Ramos (cell line): ENCODE data around the gene ARHGAP44.
"Not testable (repeated sequence)": the region's sequence is repeated elsewhere in the genome, so short reads cannot be mapped to it uniquely, and the experiment has no call there.

Experiments
- in situ Hi-C: fragments of 300-500 bp; cut with MboI; formaldehyde crosslinking; loops from one replicate; pipeline ENCODE4 v1.14.3; 2022; ENCODE audit warnings: low sequenced_read_pairs; ENCODE audit not compliant: unreplicated experiment

Gene ARHGAP44

GRCh38 chr17:12813664-12814063 is 24.4 kb downstream of the ARHGAP44 start:
- in situ Hi-C loops: no loop called here

DNA sequence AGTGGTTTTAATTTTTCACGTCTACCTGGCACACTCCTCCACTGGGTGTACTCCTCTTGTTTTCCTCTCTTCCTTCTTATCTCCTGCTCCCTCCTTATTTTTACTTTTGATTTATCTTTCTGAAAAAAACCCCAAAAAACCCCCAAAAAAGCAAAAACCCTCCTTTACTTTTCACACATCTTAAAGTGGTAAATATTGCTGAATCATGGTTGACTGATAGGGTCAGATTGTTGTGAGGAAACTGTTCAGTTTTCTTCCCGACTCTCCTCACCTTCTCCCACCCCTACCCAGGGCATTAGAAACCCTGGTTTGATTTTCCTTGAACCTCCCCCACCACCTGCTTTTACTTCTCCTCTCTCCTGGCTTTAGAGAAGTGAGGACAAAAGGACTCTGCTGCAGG is 25.4 kb downstream of the ARHGAP44 start:
- in situ Hi-C loops: no loop called here

- in situ Hi-C loops: no loop called here
Observed at GRCh38 chr17:12815642-12816141, 26.4 kb downstream of the ARHGAP44 start.

- in situ Hi-C loops: no loop called here
Observed at GRCh38 chr17:12821376-12821940, 32.2 kb downstream of the ARHGAP44 start.

- in situ Hi-C loops: no loop called here
Observed at GRCh38 chr17:12826431-12826830, 37.1 kb downstream of the ARHGAP44 start.

DNA sequence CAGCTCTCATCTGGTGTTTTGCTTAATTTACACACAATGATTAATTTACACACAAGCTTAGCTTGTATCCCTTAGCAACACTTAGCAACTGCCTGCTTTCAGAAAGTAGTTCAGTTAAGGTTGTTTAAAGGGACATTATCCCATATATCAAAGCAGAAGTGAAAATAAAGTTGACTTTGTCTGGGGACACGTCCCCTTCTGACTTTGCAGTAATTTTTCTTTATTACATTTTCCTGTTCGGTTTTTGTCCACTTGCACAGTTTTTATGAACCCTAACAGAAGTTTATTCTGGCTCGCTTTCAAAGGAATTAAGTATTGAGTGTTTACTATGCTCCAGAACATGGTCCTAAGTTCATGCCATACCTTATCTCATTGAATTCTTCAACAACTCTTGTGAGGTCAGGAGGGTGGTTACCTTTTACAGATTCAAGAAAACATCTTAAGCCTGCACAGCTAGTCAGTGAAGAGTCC is 41.5 kb downstream of the ARHGAP44 start:
- in situ Hi-C loops: no loop called here

DNA sequence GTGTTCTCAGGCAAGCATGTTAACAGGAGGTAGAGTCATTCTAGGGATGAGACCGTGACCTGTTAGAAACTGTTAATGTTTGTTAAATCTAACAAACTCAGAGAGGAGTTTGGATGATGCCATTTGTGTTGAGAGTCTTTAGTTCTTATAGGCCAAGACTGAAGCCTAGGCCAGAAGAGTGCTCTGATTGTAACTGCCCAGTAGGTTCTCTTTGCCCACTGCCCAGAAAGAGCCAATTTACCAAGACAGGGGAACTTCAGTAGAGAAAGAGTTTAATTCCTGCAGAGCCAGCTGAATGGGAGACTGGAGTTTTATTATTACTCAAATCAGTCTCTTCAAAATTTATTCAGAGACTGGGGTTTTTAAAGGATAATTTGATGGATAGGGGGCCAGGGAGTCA is 42.5 kb downstream of the ARHGAP44 start:
- in situ Hi-C loops: no loop called here

DNA sequence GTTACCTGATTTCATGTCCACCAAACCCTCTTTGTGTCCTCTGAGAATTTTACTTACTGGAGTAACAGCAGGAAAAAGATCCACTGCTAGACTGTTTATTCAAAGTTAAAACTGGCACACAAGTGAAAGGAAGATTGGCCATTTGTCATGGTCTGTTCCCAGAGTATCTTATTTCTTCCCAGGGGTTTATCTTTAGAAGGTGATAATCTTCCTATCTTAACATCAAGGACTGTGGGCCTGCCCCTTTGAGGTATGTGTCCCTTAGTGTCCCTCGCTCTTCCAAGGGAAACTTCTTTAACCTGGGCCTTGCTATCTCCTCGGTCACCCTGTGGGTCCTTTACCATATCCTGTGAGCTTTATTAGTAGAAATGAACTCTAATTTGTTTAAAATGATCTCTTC is 49.7 kb downstream of the ARHGAP44 start:
- in situ Hi-C loops: no loop called here

- in situ Hi-C loops: no loop called here
Observed at GRCh38 chr17:12842936-12843335, 53.6 kb downstream of the ARHGAP44 start.

DNA sequence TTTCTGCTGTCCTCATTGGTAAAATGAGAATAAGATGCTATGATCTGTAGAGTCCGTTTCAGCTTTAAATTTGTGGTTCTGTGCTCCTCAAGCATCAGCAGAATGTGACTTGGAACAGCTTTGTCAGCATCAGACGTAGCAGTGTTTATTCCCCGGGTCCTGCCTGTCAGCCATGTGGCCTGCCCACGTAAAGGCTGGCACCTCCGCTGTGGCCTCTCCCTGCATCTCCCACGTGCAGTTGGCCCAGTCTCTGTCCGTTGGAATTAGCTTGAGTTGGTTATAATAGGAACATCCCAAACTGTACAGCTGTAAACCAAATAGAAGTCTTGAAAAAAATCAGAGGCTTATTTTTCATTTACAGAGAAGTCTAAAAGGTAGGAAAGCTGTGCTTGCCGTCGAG is 61.7 kb downstream of the ARHGAP44 start:
- in situ Hi-C loops: no loop called here

DNA sequence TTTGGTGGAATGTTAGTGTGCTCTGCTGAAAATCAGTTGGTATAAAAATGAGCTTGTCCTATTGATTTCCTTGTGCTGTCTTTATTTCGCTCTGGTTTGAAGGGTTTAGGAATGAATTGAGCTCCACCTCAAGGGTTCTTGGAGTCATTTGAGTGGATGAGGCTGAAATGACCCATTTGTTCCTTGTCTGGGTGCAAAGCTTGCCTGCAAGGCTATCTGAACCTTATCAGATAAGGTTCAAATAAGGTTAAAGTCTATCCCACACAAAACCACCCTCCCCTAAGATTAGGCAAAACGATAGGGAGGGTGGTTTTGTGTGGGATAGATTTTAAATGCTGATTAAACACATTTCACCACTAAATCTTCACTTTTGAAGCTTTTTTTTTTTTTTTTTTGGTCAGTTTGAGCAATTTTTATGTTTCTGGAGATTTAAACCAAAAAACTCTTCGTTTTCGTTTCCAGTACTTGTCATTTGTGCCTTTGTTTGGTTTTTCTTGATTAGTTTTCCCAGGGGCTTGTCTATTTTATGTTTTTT is 62.7 kb downstream of the ARHGAP44 start:
- in situ Hi-C loops: no loop called here

- in situ Hi-C loops: no loop called here
Observed at GRCh38 chr17:12853921-12854320, 64.6 kb downstream of the ARHGAP44 start.

- in situ Hi-C loops: no loop called here
Observed at GRCh38 chr17:12856416-12856815, 67.1 kb downstream of the ARHGAP44 start.

- in situ Hi-C loops: no loop called here
Observed at GRCh38 chr17:12857592-12857991, 68.3 kb downstream of the ARHGAP44 start.

GRCh38 chr17:12859520-12859919 is 70.2 kb downstream of the ARHGAP44 start:
- in situ Hi-C loops: no loop called here

DNA sequence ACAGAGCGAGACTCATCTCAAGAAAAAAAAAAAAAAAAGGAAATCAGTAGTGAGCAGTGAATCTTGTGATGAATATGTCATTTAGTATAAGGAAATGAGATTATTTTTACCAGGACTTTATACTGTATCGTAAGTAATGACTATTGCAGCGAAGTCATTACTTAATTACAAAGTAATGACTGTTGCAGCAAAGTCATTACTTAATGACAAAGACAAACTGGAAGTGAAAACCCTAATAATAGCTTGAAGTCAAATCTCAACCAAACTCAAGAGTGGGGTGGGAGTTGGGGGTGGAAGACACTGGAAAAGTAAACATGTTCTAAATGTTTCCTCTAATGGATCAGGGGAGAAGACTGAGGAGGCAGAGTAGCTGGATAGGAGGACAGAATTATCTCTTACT is 76.5 kb downstream of the ARHGAP44 start:
- in situ Hi-C loops: no loop called here

- in situ Hi-C loops: no loop called here
Observed at GRCh38 chr17:12866244-12866643, 76.9 kb downstream of the ARHGAP44 start.

DNA sequence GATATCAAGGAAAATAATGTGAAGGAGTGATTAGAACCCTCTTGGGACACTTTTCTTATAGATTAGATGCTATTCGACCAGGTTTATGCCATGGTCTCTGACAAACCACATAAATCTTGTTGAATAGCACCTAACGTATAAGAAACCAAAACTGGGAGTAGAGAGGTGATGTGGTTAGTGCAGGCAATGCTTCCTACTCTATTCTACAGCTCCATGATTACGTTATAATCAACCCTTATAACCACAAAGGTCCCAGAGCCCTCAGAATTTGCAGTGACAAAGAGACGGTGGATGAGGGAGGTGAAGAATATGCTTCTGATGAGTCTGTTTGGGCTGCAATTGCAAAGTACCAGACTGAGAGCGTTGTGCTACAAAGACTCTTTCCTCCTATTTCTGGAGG is 78.4 kb downstream of the ARHGAP44 start:
- in situ Hi-C loops: no loop called here

GRCh38 chr17:12873415-12874125 is 84.3 kb downstream of the ARHGAP44 start:
- in situ Hi-C loops: not testable (repeated sequence)

DNA sequence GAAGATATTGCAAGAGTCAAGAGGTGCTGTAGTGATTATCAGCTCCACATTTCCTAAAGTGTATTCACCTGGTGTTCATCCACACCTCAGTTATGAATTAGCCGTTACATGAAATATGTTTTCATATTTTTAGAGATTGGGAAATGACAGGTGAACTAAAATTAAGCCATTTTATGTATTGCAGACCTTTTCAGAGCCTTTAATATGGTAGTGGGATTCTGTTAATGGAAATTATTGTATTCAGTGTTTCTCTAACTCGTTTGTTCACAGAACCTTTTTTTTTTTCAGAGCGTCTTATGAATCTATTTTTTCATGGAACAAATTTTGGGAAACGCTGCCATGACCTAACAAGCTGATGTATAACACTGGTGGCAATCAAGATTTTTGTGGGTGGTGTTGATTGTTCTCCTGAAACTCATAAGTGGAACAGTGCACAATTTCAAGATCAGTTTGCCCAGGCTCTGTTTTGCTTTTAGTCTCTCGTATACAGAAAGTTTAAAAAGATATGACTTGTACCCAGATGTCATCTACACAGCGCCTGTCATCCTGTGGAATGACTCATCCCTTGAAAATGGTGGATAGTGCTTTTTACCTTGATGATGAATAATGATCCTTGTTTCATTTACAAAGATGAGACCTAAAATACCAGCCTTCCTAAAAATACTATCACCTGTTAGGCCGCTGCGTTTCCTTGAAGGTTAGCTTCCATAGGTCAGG is 88.8 kb downstream of the ARHGAP44 start:
- in situ Hi-C loops: no loop called here

GRCh38 chr17:12879096-12879495 is 89.8 kb downstream of the ARHGAP44 start:
- in situ Hi-C loops: not testable (repeated sequence)
